ENCODE data around the gene TBC1D24. TPM values are rescaled to one million over a fixed set of nuclear protein-coding genes. Genes with fewer than 3 reads are reported as not detected.
"Not testable (repeated sequence)": the region's sequence is repeated elsewhere in the genome, so short reads cannot be mapped to it uniquely, and the experiment has no call there.

Gene TBC1D24
- total RNA-seq, 2 experiments from 2014 or later: 11.4 to 13.7 TPM

GRCh38 chr16:2472885-2473445 is 2.0 kb upstream of the TBC1D24 start:
- Mint-ChIP-seq H3K36me3 (ENCODE audit: low read depth) (no peaks in the 10 kb centered on the region), H3K27ac (no peak overlapping the region), H3K9me3 (no peaks in the 10 kb centered on the region), H3K27me3 (peaks cover 40% of the 10 kb centered on the region), H3K4me3 (peak overlapping the region; percentile 38), H3K4me1 (peaks cover 24% of the 10 kb centered on the region)
- POLR2A ChIA-PET: interaction anchor here (1.3 kb wide), 1 partner anchor 63 kb away, joined by 3 read pairs; no protein-coding TSS in a partner anchor
- no peak for DNase-seq
- CTCF ChIA-PET: no interaction called here

- H3K4me3 Mint-ChIP-seq: peak overlapping the region; percentile 38
- no peaks in the 10 kb centered on the region for H3K36me3 Mint-ChIP-seq (ENCODE audit: low read depth)
- peaks cover 20% of the 10 kb centered on the region for H3K4me1 Mint-ChIP-seq
- CTCF ChIA-PET: interaction anchor here (1.4 kb wide), 1 partner anchor 11 kb away, joined by 3 read pairs; no protein-coding TSS in a partner anchor
- POLR2A ChIA-PET: interaction anchor here (1.0 to 1.6 kb wide), 2 partner anchors 43 to 47 kb away, joined by 3 to 7 read pairs; partner anchors contain the start of gene AMDHD2
- H3K27me3 Mint-ChIP-seq: peaks cover 37% of the 10 kb centered on the region
- no peak overlapping the region for H3K27ac Mint-ChIP-seq
- peak; percentile 31 for DNase-seq
- no peaks in the 10 kb centered on the region for H3K9me3 Mint-ChIP-seq
Observed at GRCh38 chr16:2473446-2473926, 1.4 kb upstream of the TBC1D24 start.

GRCh38 chr16:2473999-2474876 is 689 bp upstream of the TBC1D24 start:
- Mint-ChIP-seq H3K4me3 (peak overlapping the region; percentile 77), H3K9me3 (no peaks in the 10 kb centered on the region), H3K4me1 (peaks cover 20% of the 10 kb centered on the region), H3K27ac (peak overlapping the region; percentile 59), H3K27me3 (peaks cover 29% of the 10 kb centered on the region), H3K36me3 (ENCODE audit: low read depth) (no peaks in the 10 kb centered on the region)
- DNase-seq: peak; percentile 63
- ChIA-PET POLR2A (interaction anchor here (0.6 to 2.1 kb wide), 7 partner anchors 11 to 46 kb away, joined by 3 to 13 read pairs (median 4); partner anchors contain the start of genes AMDHD2 and TEDC2), CTCF (interaction anchor here (0.6 to 1.5 kb wide), 10 partner anchors 11 to 1278 kb away, joined by 3 to 6 read pairs (median 3); partner anchors contain the start of gene TEDC2)

GRCh38 chr16:2475413-2476344 is 752 bp downstream of the TBC1D24 start:
- Mint-ChIP-seq H3K27me3 (peaks cover 16% of the 10 kb centered on the region), H3K4me1 (peaks cover 20% of the 10 kb centered on the region), H3K27ac (no peak overlapping the region), H3K9me3 (no peaks in the 10 kb centered on the region), H3K36me3 (ENCODE audit: low read depth) (no peaks in the 10 kb centered on the region), H3K4me3 (peak overlapping the region; percentile 62)
- CTCF ChIA-PET: interaction anchor here (0.7 to 1.5 kb wide), 7 partner anchors 11 to 245 kb away, joined by 3 to 6 read pairs (median 3); partner anchors contain the start of genes ATP6V0C and TEDC2
- DNase-seq: peak; percentile 53
- POLR2A ChIA-PET: interaction anchor here (1.3 to 2.1 kb wide), 4 partner anchors 11 to 45 kb away, joined by 4 to 13 read pairs (median 6); partner anchors contain the start of genes AMDHD2 and TEDC2

- no peak for DNase-seq
- Mint-ChIP-seq H3K4me1 (peaks cover 20% of the 10 kb centered on the region), H3K4me3 (peak overlapping the region; percentile 56), H3K36me3 (ENCODE audit: low read depth) (no peaks in the 10 kb centered on the region), H3K27me3 (peaks cover 15% of the 10 kb centered on the region), H3K9me3 (no peaks in the 10 kb centered on the region), H3K27ac (no peak overlapping the region)
- ChIA-PET POLR2A (interaction anchor here (1.0 kb wide), 1 partner anchor 56 kb away, joined by 3 read pairs; no protein-coding TSS in a partner anchor), CTCF (interaction anchor here (1.5 kb wide), 1 partner anchor 25 kb away, joined by 4 read pairs; no protein-coding TSS in a partner anchor)
Observed at GRCh38 chr16:2476345-2476720, 1.4 kb downstream of the TBC1D24 start.

- POLR2A ChIA-PET: interaction anchor here (1.0 kb wide), 1 partner anchor 56 kb away, joined by 3 read pairs; no protein-coding TSS in a partner anchor
- CTCF ChIA-PET: interaction anchor here (1.5 kb wide), 1 partner anchor 24 kb away, joined by 4 read pairs; no protein-coding TSS in a partner anchor
- H3K4me3 Mint-ChIP-seq: peak overlapping the region; percentile 56
- peaks cover 15% of the 10 kb centered on the region for H3K27me3 Mint-ChIP-seq
- H3K4me1 Mint-ChIP-seq: peaks cover 20% of the 10 kb centered on the region
- no peak for DNase-seq
- no peaks in the 10 kb centered on the region for H3K9me3 Mint-ChIP-seq
- no peaks in the 10 kb centered on the region for H3K36me3 Mint-ChIP-seq (ENCODE audit: low read depth)
- no peak overlapping the region for H3K27ac Mint-ChIP-seq
Observed at GRCh38 chr16:2476741-2477140, 1.8 kb downstream of the TBC1D24 start.

- H3K4me3 Mint-ChIP-seq: no peak overlapping the region
- peaks cover 10% of the 10 kb centered on the region for H3K27me3 Mint-ChIP-seq
- POLR2A ChIA-PET: interaction anchor here (1.0 to 1.9 kb wide), 2 partner anchors 55 to 209 kb away, joined by 3 to 4 read pairs; partner anchors contain the start of gene RNPS1
- no peak overlapping the region for H3K27ac Mint-ChIP-seq
- CTCF ChIA-PET: interaction anchor here (0.5 to 1.5 kb wide), 2 partner anchors 24 to 1754 kb away, joined by 3 to 4 read pairs; no protein-coding TSS in a partner anchor
- H3K36me3 Mint-ChIP-seq (ENCODE audit: low read depth): no peaks in the 10 kb centered on the region
- no peak for DNase-seq
- peaks cover 20% of the 10 kb centered on the region for H3K4me1 Mint-ChIP-seq
- no peaks in the 10 kb centered on the region for H3K9me3 Mint-ChIP-seq
Observed at GRCh38 chr16:2477327-2477726, 2.4 kb downstream of the TBC1D24 start.

GRCh38 chr16:2478279-2478678 is 3.4 kb downstream of the TBC1D24 start:
- H3K27me3 Mint-ChIP-seq: peaks cover 1% of the 10 kb centered on the region
- no peaks in the 10 kb centered on the region for H3K36me3 Mint-ChIP-seq (ENCODE audit: low read depth)
- no peak overlapping the region for H3K27ac Mint-ChIP-seq
- no peak for DNase-seq
- peaks cover 14% of the 10 kb centered on the region for H3K4me1 Mint-ChIP-seq
- ChIA-PET POLR2A (interaction anchor here (1.9 kb wide), 1 partner anchor 210 kb away, joined by 4 read pairs; the partner anchor contains the start of gene RNPS1), CTCF (no interaction called here)
- no peaks in the 10 kb centered on the region for H3K9me3 Mint-ChIP-seq
- no peak overlapping the region for H3K4me3 Mint-ChIP-seq

GRCh38 chr16:2479996-2480395 is 5.1 kb downstream of the TBC1D24 start:
- H3K9me3 Mint-ChIP-seq; H3K4me3 Mint-ChIP-seq; DNase-seq; H3K27ac Mint-ChIP-seq; H3K36me3 Mint-ChIP-seq (ENCODE audit: low read depth); POLR2A ChIA-PET; CTCF ChIA-PET; H3K27me3 Mint-ChIP-seq: not testable (repeated sequence)
- H3K4me1 Mint-ChIP-seq: peaks cover 12% of the 10 kb centered on the region

GRCh38 chr16:2480948-2481347 is 6.0 kb downstream of the TBC1D24 start:
- H3K9me3 Mint-ChIP-seq: no peaks in the 10 kb centered on the region
- H3K4me3 Mint-ChIP-seq: no peak overlapping the region
- H3K4me1 Mint-ChIP-seq: peaks cover 10% of the 10 kb centered on the region
- ChIA-PET POLR2A (no interaction called here), CTCF (no interaction called here)
- DNase-seq: no peak
- H3K27ac Mint-ChIP-seq: no peak overlapping the region
- H3K27me3 Mint-ChIP-seq: no peaks in the 10 kb centered on the region
- no peaks in the 10 kb centered on the region for H3K36me3 Mint-ChIP-seq (ENCODE audit: low read depth)

GRCh38 chr16:2481676-2482075 is 6.7 kb downstream of the TBC1D24 start:
- Mint-ChIP-seq H3K36me3 (ENCODE audit: low read depth) (no peaks in the 10 kb centered on the region), H3K4me3 (no peak overlapping the region), H3K9me3 (no peaks in the 10 kb centered on the region), H3K4me1 (peaks cover 9% of the 10 kb centered on the region), H3K27ac (no peak overlapping the region), H3K27me3 (no peaks in the 10 kb centered on the region)
- CTCF ChIA-PET: no interaction called here
- no peak for DNase-seq
- POLR2A ChIA-PET: interaction anchor here (1.6 kb wide), 1 partner anchor 32 kb away, joined by 4 read pairs; the partner anchor contains the start of gene ATP6V0C

GRCh38 chr16:2482249-2482648 is 7.3 kb downstream of the TBC1D24 start:
- no peak for DNase-seq
- peaks cover 12% of the 10 kb centered on the region for H3K4me1 Mint-ChIP-seq
- POLR2A ChIA-PET: interaction anchor here (1.6 kb wide), 1 partner anchor 31 kb away, joined by 4 read pairs; the partner anchor contains the start of gene ATP6V0C
- H3K36me3 Mint-ChIP-seq (ENCODE audit: low read depth): no peaks in the 10 kb centered on the region
- H3K27ac Mint-ChIP-seq: no peak overlapping the region
- no peaks in the 10 kb centered on the region for H3K9me3 Mint-ChIP-seq
- H3K4me3 Mint-ChIP-seq: no peak overlapping the region
- CTCF ChIA-PET: no interaction called here
- no peaks in the 10 kb centered on the region for H3K27me3 Mint-ChIP-seq
